Activated T-helper 2 cell treated with anti-CD3 and anti-CD28 coated beads, Interferon-gamma antibody, Interleukin-2, Interleukin-4, amounts not matched to agents 10 μg/mL and 5 μg/mL and 100 μg/mL, durations not matched to agents 14 hours and 24 hours and 36 hours (primary cell): ENCODE data around the gene DCLRE1A. TPM values are rescaled to one million over a fixed set of nuclear protein-coding genes. Genes with fewer than 3 reads are reported as not detected.

Experiments
- DNase-seq: peaks from one replicate; pipeline ENCODE4 v3.0.0; 2021; ENCODE audit warnings: low spot score
- H3K27ac Mint-ChIP-seq: one replicate; pipeline ENCODE4 v1.8.0; 2021; ENCODE audit warnings: mixed read lengths
- H3K27me3 Mint-ChIP-seq: one replicate; pipeline ENCODE4 v1.8.0; 2021; ENCODE audit warnings: low read depth, mixed read lengths
- H3K36me3 Mint-ChIP-seq: one replicate; pipeline ENCODE4 v1.8.0; 2021; ENCODE audit warnings: low read depth, mixed read lengths
- H3K4me1 Mint-ChIP-seq: one replicate; pipeline ENCODE4 v1.8.0; 2021; ENCODE audit warnings: low read depth, mixed read lengths
- H3K4me3 Mint-ChIP-seq: one replicate; pipeline ENCODE4 v1.8.0; 2021; ENCODE audit warnings: low read depth, mild to moderate bottlenecking, moderate library complexity, mixed read lengths
- H3K9me3 Mint-ChIP-seq: one replicate; pipeline ENCODE4 v1.8.0; 2021; ENCODE audit warnings: mixed read lengths
- intact Hi-C: fragments of 100-400 bp; cut with micrococcal nuclease; formaldehyde crosslinking; loops from one replicate; pipeline ENCODE4 v1.15.1; 2023
- total RNA-seq: library from RNA; stranded (reverse); gene quantifications from 2 replicates; pipeline ENCODE4 v1.2.3, GENCODE V29; 2022

DCLRE1A gene
- total RNA-seq, 1 donor from 2014 or later: 15.2 TPM

DNA sequence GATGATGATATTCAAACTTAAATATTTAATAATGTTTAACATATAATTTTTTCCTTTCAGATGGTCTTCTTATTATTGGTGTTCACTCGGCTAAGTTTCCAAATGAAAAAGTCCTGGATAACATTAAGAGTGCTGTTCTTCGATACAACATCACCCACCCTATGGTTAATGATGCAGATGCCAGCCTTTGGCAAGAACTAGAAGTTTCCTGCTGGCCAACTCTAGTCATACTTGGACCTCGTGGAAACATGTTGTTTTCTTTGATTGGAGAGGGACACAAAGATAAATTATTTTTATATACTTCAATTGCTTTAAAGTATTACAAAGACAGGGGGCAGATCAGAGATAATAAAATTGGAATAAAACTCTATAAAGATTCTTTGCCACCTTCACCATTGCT lies 22.6 kb upstream of the DCLRE1A start:
- no peak for DNase-seq
- Mint-ChIP-seq H3K36me3 (peaks cover 66% of the 10 kb centered on the region), H3K4me3 (no peak overlapping the region), H3K4me1 (peaks cover 13% of the 10 kb centered on the region), H3K27ac (no peak overlapping the region), H3K9me3 (peaks cover 19% of the 10 kb centered on the region), H3K27me3 (no peaks in the 10 kb centered on the region)
- intact Hi-C loops: no loop called here

DNA sequence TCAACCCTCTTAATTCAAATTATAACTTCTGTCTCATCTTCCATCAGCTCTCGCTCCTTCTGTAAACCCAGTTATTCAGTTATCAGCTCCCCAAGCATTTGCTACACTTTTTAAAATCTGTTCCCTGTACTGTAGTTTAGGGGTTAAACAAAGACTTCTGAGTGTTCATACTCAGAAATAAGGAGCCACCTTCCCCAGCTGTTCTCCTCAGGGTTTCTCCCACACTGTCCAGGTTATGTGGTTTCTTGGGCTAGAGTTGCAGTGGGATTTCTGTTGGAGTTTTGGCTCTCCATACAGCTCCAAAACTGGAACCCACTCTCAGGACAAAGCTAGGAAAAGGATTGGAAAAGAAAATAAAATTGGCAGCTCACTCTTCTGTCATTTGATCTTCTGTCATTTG lies 21.3 kb upstream of the DCLRE1A start:
- Mint-ChIP-seq H3K27me3 (no peaks in the 10 kb centered on the region), H3K9me3 (peaks cover 19% of the 10 kb centered on the region), H3K27ac (no peak overlapping the region), H3K4me1 (peaks cover 12% of the 10 kb centered on the region), H3K4me3 (no peak overlapping the region), H3K36me3 (peaks cover 68% of the 10 kb centered on the region)
- intact Hi-C loops: no loop called here
- no peak for DNase-seq

DNA sequence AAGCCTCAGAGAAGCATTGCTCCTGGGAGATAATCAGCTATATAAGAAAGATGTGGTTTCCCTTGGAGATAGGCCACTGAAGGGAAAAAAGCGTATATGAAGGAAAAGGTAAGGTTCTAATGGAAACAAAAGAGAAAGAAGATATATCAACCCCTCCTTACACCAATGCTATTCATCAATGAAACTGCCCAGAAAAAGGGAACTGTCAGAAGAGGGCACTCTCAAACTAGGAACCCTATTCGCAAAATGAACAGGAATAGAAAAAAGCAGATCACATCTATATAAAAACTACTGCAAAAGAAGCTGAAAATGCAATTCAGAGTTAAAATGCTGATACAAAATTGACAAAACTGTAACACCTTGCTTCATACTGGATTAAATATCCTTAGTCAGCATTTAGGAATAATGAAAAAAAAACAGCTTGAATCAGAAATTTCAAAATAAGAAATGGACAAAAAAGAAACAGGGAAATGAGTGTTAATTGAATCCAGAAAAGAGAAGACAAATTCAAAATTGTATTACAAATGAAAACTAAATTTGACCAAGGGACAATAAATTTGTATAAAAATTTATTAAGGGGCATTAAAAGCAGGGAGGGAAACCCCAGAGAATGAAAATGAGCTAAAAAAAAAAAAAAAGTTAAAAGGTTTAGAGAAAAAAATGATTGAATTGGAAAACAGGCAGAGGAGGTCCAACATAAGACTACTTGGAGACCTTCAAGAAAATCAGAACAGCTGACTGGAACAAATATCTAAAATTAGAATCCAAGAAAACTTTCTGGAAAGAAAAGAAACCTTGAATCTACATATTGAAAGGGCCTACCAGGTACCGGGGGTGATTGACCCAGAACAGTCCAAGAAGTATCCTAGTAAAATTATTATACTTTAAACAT lies 18.5 kb upstream of the DCLRE1A start:
- Mint-ChIP-seq H3K27ac (no peak overlapping the region), H3K4me3 (no peak overlapping the region), H3K27me3 (no peaks in the 10 kb centered on the region), H3K9me3 (peaks cover 19% of the 10 kb centered on the region), H3K4me1 (peaks cover 17% of the 10 kb centered on the region), H3K36me3 (peaks cover 67% of the 10 kb centered on the region)
- DNase-seq: no peak
- intact Hi-C loops: no loop called here

DNA sequence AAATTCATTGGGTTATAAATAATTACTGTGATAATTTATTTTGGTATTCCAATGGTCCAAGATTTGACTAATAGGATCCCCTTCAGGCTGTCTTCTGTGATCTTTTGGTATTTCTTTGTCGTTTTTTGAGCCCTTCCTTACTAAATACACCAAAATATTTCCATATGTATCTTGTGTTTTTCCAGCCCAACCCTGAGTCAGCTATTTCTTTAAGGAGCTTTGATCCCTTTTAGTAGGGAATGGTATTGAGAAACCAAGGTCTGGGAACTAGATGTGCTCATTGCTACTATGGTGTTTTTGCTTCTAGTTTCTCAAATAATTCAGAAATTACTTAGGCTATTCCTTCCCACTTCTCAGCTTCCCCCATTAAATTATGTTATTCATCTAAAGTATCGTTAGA lies 15.9 kb upstream of the DCLRE1A start:
- intact Hi-C loops: no loop called here
- Mint-ChIP-seq H3K9me3 (peaks cover 19% of the 10 kb centered on the region), H3K27me3 (no peaks in the 10 kb centered on the region), H3K36me3 (peaks cover 54% of the 10 kb centered on the region), H3K4me3 (no peak overlapping the region), H3K4me1 (peaks cover 17% of the 10 kb centered on the region), H3K27ac (no peak overlapping the region)
- DNase-seq: no peak

DNA sequence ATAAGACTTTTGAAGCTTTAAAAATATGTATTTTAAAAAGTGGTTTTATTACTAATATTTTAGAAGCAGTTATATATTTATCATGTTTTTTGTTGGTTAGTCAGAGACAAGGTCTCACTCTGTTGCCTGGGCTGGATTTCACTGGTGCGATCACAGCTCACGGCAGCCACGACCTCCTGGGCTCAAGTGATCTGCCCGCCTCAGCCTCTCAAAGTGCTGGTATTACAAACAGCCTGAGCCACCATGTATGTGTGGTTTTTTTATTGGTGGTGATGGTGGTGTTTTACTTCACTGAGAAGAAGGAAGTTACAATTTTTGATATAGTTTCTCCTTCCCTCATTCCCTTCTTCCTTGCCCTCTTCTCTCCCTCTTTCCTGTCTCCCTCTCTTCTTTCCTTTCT lies 14.0 kb upstream of the DCLRE1A start:
- Mint-ChIP-seq H3K36me3 (peaks cover 61% of the 10 kb centered on the region), H3K4me1 (peaks cover 10% of the 10 kb centered on the region), H3K9me3 (peaks cover 15% of the 10 kb centered on the region), H3K4me3 (no peak overlapping the region), H3K27me3 (no peaks in the 10 kb centered on the region), H3K27ac (no peak overlapping the region)
- intact Hi-C loops: no loop called here
- DNase-seq: no peak

DNA sequence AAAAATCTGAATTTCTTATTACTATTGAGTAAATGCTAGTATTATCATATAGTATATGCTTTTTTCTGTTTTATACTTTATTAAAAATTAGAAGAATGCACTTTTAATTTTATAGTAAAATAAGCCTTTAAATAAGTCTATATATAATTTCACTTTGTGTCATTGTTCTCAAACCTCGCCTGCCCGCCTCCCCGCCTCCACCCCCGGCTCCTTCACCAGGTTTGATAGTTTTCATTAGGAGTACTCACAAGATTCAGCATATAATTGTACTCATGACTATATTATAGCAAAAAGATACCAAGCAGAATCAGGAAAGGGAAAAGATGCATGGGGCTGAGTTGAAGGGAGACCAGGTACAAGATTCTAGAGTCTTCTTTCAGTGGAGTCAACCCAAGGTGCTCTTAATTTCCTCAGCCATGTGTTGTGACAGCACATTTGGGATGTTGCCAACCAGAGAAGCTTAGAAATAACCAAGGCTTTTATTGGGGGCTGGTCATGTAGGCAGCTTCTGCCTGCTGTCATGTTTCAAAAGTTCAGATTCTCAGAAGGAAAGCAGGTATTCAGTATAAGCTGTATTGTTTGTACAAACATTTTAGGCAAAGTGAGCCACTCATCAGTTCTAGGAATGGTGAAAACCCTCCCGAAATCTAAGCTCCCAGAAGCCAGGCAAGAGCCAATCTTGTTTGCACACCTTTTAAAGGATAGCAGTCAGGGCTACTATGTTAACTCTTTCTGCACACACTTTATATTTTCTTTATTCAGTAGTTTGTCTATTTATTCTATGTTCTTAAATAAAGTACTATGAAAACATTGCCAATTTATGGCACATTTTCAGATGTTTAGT lies 12.9 kb upstream of the DCLRE1A start:
- Mint-ChIP-seq H3K36me3 (peaks cover 56% of the 10 kb centered on the region), H3K9me3 (peaks cover 7% of the 10 kb centered on the region), H3K27me3 (no peaks in the 10 kb centered on the region), H3K4me3 (no peak overlapping the region), H3K27ac (no peak overlapping the region), H3K4me1 (peaks cover 10% of the 10 kb centered on the region)
- intact Hi-C loops: no loop called here
- DNase-seq: no peak

DNA sequence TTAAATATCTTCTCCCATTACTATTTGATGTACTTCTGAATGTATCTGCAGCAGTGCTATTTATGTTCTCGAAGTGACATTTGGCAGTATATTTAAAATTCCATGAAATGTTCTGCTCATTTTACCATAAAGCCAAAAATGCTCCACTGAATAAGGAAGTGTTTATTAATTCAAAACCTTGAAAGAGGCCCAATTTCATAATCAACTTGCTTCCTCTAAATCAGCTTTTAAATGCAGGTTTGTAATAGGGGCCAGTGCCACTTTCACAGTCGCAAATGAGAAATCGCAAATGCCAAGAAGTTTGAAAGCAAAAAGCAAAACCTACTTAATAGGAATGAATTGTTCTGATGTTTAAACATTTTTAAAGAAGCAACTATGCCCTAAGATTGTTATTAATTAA lies 12.0 kb upstream of the DCLRE1A start:
- DNase-seq: no peak
- H3K4me3 Mint-ChIP-seq: no peak overlapping the region
- no peak overlapping the region for H3K27ac Mint-ChIP-seq
- peaks cover 12% of the 10 kb centered on the region for H3K9me3 Mint-ChIP-seq
- intact Hi-C loops: no loop called here
- H3K4me1 Mint-ChIP-seq: peaks cover 10% of the 10 kb centered on the region
- peaks cover 58% of the 10 kb centered on the region for H3K36me3 Mint-ChIP-seq
- no peaks in the 10 kb centered on the region for H3K27me3 Mint-ChIP-seq

DNA sequence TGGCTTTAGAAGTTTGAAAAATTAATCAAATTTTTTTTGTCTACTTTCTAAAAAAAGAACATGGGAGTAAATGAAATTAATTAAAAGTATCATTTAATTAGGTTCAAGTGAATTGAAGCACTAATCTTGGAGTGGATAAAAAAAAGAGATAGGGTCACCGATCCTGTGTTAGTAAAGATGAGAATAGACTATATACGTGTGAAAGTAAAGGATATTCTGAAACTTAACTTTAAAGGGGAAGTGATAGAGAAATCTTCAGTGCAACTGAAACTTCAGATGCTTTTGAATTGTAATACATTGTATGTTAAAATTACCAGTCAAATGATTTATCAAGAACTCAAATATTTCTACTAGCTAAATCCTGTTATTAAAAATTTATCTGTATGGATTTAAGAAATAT lies 5.4 kb upstream of the DCLRE1A start:
- Mint-ChIP-seq H3K9me3 (peaks cover 14% of the 10 kb centered on the region), H3K27ac (no peak overlapping the region), H3K27me3 (no peaks in the 10 kb centered on the region), H3K4me1 (peaks cover 32% of the 10 kb centered on the region), H3K4me3 (no peak overlapping the region), H3K36me3 (peaks cover 56% of the 10 kb centered on the region)
- no peak for DNase-seq
- intact Hi-C loops: no loop called here

DNA sequence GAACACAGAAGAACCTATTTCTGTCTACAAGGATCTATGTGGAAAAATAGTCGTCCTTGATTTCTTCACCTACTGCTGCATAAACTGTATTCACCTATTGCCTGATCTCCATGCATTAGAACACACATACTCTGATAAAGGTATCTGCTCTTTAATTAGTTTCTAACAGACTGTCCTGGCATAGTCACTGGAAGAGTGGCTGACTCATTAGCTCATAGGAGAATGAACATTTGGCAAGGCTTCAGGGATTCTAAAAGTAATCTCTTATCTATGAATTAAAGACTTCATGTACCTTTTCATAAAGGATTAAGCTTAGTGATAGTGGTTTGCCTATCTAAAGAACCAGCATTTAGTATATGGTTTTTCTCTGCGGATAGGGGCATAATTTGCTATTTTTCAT lies 4.7 kb upstream of the DCLRE1A start:
- H3K27ac Mint-ChIP-seq: no peak overlapping the region
- H3K9me3 Mint-ChIP-seq: peaks cover 9% of the 10 kb centered on the region
- peaks cover 35% of the 10 kb centered on the region for H3K4me1 Mint-ChIP-seq
- intact Hi-C loops: no loop called here
- peaks cover 51% of the 10 kb centered on the region for H3K36me3 Mint-ChIP-seq
- no peaks in the 10 kb centered on the region for H3K27me3 Mint-ChIP-seq
- DNase-seq: no peak
- no peak overlapping the region for H3K4me3 Mint-ChIP-seq

DNA sequence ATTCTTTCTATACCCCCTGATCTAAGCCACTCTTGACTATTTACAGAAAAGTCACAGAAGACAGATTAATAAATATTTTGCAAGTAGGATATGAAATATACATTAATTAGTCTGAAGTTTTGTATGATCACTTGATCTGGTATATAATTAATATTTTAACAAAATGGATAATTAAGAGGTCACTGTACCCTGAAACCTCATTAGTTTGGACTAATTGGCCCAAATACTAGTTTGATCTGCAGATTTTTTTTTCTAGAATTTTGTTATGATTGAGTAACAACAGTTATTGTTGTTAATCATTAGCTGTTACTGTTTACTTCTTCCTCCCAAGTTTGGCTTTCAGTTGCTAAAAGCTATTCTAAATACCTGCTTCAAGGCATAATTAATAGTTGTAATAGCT lies 3.3 kb upstream of the DCLRE1A start:
- peaks cover 47% of the 10 kb centered on the region for H3K4me1 Mint-ChIP-seq
- DNase-seq: no peak
- H3K4me3 Mint-ChIP-seq: no peak overlapping the region
- H3K27me3 Mint-ChIP-seq: no peaks in the 10 kb centered on the region
- peaks cover 9% of the 10 kb centered on the region for H3K9me3 Mint-ChIP-seq
- H3K27ac Mint-ChIP-seq: no peak overlapping the region
- peaks cover 45% of the 10 kb centered on the region for H3K36me3 Mint-ChIP-seq
- intact Hi-C loops: no loop called here

DNA sequence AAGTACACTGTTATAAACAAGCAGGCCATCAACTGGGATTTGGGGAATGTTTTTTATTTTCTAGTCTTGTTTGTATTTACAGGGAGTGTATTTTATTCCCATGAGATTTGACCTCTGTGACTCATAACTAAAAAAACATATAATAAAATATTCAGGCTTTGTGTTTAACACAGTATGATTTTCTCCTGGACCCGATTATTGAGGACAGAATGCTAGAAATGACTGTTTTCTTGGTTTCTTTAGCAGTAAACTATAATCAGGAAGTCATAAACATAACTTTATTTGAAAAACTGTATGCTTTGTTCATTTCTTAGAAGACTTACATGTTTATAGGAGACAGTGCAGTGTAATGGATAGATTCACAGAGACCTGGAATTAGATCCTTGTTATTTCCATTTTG lies 2.7 kb upstream of the DCLRE1A start:
- no peak overlapping the region for H3K27ac Mint-ChIP-seq
- intact Hi-C loops: no loop called here

DNA sequence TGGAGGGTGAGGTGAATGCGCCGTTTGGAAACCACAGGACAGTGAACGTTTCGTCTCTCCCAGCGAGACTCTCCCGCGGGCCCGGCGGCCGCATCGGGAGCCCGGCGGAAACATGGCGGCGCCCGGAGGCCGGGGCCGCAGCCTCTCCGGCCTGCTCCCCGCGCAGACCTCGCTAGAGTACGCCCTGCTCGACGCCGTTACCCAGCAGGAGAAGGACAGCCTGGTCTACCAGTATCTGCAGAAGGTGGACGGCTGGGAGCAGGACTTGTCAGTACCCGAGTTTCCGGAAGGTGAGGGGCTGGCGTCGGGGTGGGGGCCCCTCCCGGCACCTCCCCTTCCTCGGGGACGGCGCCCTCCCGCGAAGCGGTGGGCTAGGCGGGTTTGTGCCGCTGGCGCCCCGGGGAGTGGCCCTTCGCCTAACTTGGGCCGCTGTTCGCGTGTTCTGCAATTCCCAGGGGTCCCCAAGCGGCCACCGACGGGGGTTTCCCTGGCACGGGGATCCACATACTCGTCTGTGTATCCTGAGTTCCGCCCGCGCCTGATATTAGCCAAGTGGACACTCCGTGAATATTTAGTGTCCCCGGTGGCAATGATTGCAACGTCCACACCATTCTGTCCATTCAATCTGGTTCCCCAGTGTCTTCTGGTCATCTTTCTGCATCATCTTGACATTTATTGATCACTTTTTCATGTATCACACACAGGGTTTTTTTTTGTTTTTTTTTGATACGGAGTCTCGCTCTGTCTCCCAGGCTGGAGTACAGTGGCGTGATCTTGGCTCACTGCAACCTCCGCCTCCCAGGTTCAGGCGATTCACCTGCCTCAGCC lies 1.1 kb upstream of the DCLRE1A start:
- peak overlapping the region; percentile 97 for H3K4me3 Mint-ChIP-seq
- intact Hi-C loops: loop anchor here (1.0 to 5.0 kb wide), 7 partner anchors 103 to 687 kb away; partner anchors contain the start of genes ADRB1 and CCDC186
- peaks cover 34% of the 10 kb centered on the region for H3K36me3 Mint-ChIP-seq
- DNase-seq: peak; percentile 38
- peaks cover 54% of the 10 kb centered on the region for H3K4me1 Mint-ChIP-seq
- no peaks in the 10 kb centered on the region for H3K27me3 Mint-ChIP-seq
- H3K27ac Mint-ChIP-seq: peak overlapping the region; percentile 95
- H3K9me3 Mint-ChIP-seq: no peaks in the 10 kb centered on the region

More for the DNA sequence above, 2.7 kb upstream of the DCLRE1A start:
- H3K4me3 Mint-ChIP-seq: peak overlapping the region; percentile 97
- H3K27me3 Mint-ChIP-seq: no peaks in the 10 kb centered on the region
- peaks cover 47% of the 10 kb centered on the region for H3K4me1 Mint-ChIP-seq
- peaks cover 44% of the 10 kb centered on the region for H3K36me3 Mint-ChIP-seq
- H3K9me3 Mint-ChIP-seq: peaks cover 9% of the 10 kb centered on the region
- DNase-seq: no peak
